Keratinocyte (primary cell): ENCODE measurements around the gene RUNX1. TPM values are rescaled to one million over a fixed set of nuclear protein-coding genes. Genes with fewer than 3 reads are reported as not detected.

Source experiments
- DNase-seq: peaks from one replicate; pipeline ENCODE4 v3.0.0-alpha.2; 2011; ENCODE audit warnings: low read depth, missing footprints, low spot score
- FAIRE-seq: peaks from 2 replicates; lab custom pipeline; 2011; peaks lifted over from hg19 to GRCh38; lab: Jason Lieb, UNC
- H2AFZ ChIP-seq: 2 replicates; pipeline ENCODE4 v1.6.0; 2012; ENCODE audit warnings: low read length, control low read depth, inconsistent platforms; ENCODE audit not compliant: control insufficient read depth
- H3K27ac ChIP-seq: 2 replicates; pipeline ENCODE4 v1.5.1; 2011; ENCODE audit warnings: low read length; ENCODE audit not compliant: control insufficient read depth, insufficient read depth
- H3K27me3 ChIP-seq: 3 replicates; pipeline ENCODE4 v1.6.0; 2011; ENCODE audit warnings: low read length; ENCODE audit not compliant: control insufficient read depth, insufficient read depth; ENCODE audit errors: extremely low read depth
- H3K36me3 ChIP-seq, 2 experiments: 2 replicates in 1 of 2; 3 replicates in 1 of 2; pipeline ENCODE4 v1.5.1; 2011; ENCODE audit warnings: low read length in 2 of 2, mild to moderate bottlenecking in 1 of 2; ENCODE audit not compliant: control insufficient read depth in 2 of 2, insufficient read depth in 2 of 2; ENCODE audit errors: extremely low read depth in 1 of 2
- H3K4me1 ChIP-seq: 3 replicates; pipeline ENCODE4 v1.5.1; 2011; ENCODE audit warnings: low read length; ENCODE audit not compliant: control insufficient read depth, insufficient read depth; ENCODE audit errors: extremely low read depth
- H3K4me2 ChIP-seq: 3 replicates; pipeline ENCODE4 v1.6.0; 2011; ENCODE audit warnings: low read depth, low read length; ENCODE audit not compliant: control insufficient read depth, insufficient read depth; ENCODE audit errors: extremely low read depth
- H3K4me3 ChIP-seq, 3 experiments: fragments of 200-600 bp in 1 of 3; sonication (generic) in 1 of 3; 2 replicates in 2 of 3; 3 replicates in 1 of 3; pipeline ENCODE4 v1.5.1; 2011 to 2016; ENCODE audit warnings: low read length in 3 of 3, mild to moderate bottlenecking in 3 of 3, control low read depth in 2 of 3, inconsistent platforms in 1 of 3, low read depth in 1 of 3, mixed read lengths in 1 of 3, mixed run types in 1 of 3, moderate library complexity in 1 of 3; ENCODE audit not compliant: control insufficient read depth in 2 of 3, insufficient read depth in 2 of 3; ENCODE audit errors: extremely low read depth in 1 of 3
- H3K79me2 ChIP-seq: 2 replicates; pipeline ENCODE4 v1.6.0; 2012; ENCODE audit warnings: low read length; ENCODE audit not compliant: control insufficient read depth, insufficient read depth
- H3K9ac ChIP-seq: 3 replicates; pipeline ENCODE4 v1.6.0; 2011; ENCODE audit warnings: low read length; ENCODE audit not compliant: control insufficient read depth, insufficient read depth; ENCODE audit errors: extremely low read depth
- H3K9me1 ChIP-seq: 3 replicates; pipeline ENCODE4 v1.6.0; 2011; ENCODE audit warnings: low read length; ENCODE audit not compliant: control insufficient read depth, insufficient read depth; ENCODE audit errors: extremely low read depth
- H3K9me3 ChIP-seq: 2 replicates; pipeline ENCODE4 v1.5.1; 2012; ENCODE audit warnings: low read depth, low read length; ENCODE audit not compliant: control insufficient read depth
- H4K20me1 ChIP-seq: 3 replicates; pipeline ENCODE4 v1.6.0; 2011; ENCODE audit warnings: low read length; ENCODE audit not compliant: control insufficient read depth, insufficient read depth; ENCODE audit errors: extremely low read depth
- CTCF ChIP-seq, 3 experiments: IDR thresholded peaks in 1 of 3; conservative IDR thresholded peaks in 1 of 3; optimal IDR thresholded peaks in 1 of 3; 2 replicates in 2 of 3; 3 replicates in 1 of 3; pipeline versions ENCODE3 to v1.5.1; 2011; ENCODE audit warnings: low read length in 3 of 3, mild to moderate bottlenecking in 3 of 3, moderate library complexity in 2 of 3, control low read depth in 1 of 3, inconsistent platforms in 1 of 3; ENCODE audit not compliant: insufficient read depth in 2 of 3; ENCODE audit errors: extremely low read depth in 1 of 3
- EZH2 ChIP-seq: IDR thresholded peaks from one replicate; pipeline ENCODE4 v1.6.1; 2012; ENCODE audit warnings: inconsistent platforms, mild to moderate bottlenecking, low read length, moderate library complexity
- dilution Hi-C: fragments of 300-500 bp; cut with MboI; formaldehyde crosslinking; loops from one replicate; pipeline ENCODE4 v1.7.0; 2020; ENCODE audit warnings: low sequenced_read_pairs; ENCODE audit not compliant: extremely low pct_ligation_motif_present
- polyA plus RNA-seq, 5 experiments: library from polyadenylated mRNA; depleted of rRNA in 3 of 5; stranded (reverse) in 3 of 5; stranded (forward) in 1 of 5; unstranded in 1 of 5; fragments of >200 nt; gene quantifications; 1 replicate in 1 of 5; 2 replicates in 3 of 5; 3 replicates in 1 of 5; pipeline versions ENCODE4 v1.2.1 to v1.2.3, GENCODE V29; 2011 to 2012; ENCODE audit warnings: missing spikeins in 2 of 5, low read depth in 1 of 5, low replicate concordance in 1 of 5

Gene RUNX1
- polyA plus RNA-seq, 1 donor (not counting 4 experiments of a cell fraction or from before 2014, with no cell fraction given), result 44.9 TPM

GRCh38 chr21:34913811-34914210 is 135.3 kb downstream of the RUNX1 start:
- Histone ChIP-seq H3K9me3 (no peaks in the 10 kb centered on the region), H3K27ac (no peak overlapping the region), H3K4me2 (no peak overlapping the region), H3K79me2 (no peaks in the 10 kb centered on the region), H3K27me3 (no peaks in the 10 kb centered on the region), H2AFZ (no peak overlapping the region), H3K9me1 (no peaks in the 10 kb centered on the region), H3K36me3 (no peaks in the 10 kb centered on the region), H3K4me1 (peaks cover 14% of the 10 kb centered on the region), H3K4me3 (no peak overlapping the region), H4K20me1 (no peaks in the 10 kb centered on the region), H3K9ac (no peak overlapping the region)
- dilution Hi-C loops, result no loop called here
- no peak for DNase-seq
- no peak for TF ChIP-seq EZH2
- no peak for TF ChIP-seq CTCF (optimal IDR thresholded peaks at IDR 0.05 in 1 of 3, IDR thresholded peaks at IDR 0.05 in 1 of 3, conservative IDR thresholded peaks at IDR 0.05 in 1 of 3; ENCODE audit: extremely low read depth in 1 of 3, insufficient read depth in 2 of 3, low read length in 3 of 3)
- FAIRE-seq, result no peak

- no peaks in the 10 kb centered on the region for H3K9me1 ChIP-seq
- no peaks in the 10 kb centered on the region for H3K9me3 ChIP-seq
- H3K4me3 ChIP-seq, result no peak overlapping the region
- dilution Hi-C loops, result no loop called here
- H3K27me3 ChIP-seq, result no peaks in the 10 kb centered on the region
- H3K27ac ChIP-seq, result no peak overlapping the region
- H3K36me3 ChIP-seq, result no peaks in the 10 kb centered on the region
- H3K79me2 ChIP-seq, result no peaks in the 10 kb centered on the region
- no peak overlapping the region for H2AFZ ChIP-seq
- H3K9ac ChIP-seq, result no peak overlapping the region
- no peak for DNase-seq
- FAIRE-seq, result no peak
- no peak overlapping the region for H3K4me2 ChIP-seq
- H4K20me1 ChIP-seq, result no peaks in the 10 kb centered on the region
- H3K4me1 ChIP-seq, result peaks cover 14% of the 10 kb centered on the region
- no peak for TF ChIP-seq EZH2
- no peak for TF ChIP-seq CTCF (optimal IDR thresholded peaks at IDR 0.05 in 1 of 3, IDR thresholded peaks at IDR 0.05 in 1 of 3, conservative IDR thresholded peaks at IDR 0.05 in 1 of 3; ENCODE audit: extremely low read depth in 1 of 3, insufficient read depth in 2 of 3, low read length in 3 of 3)
Measured at GRCh38 chr21:34912022-34912945, 136.8 kb downstream of the RUNX1 start.
